Stimulated activated CD8-positive, alpha-beta memory T cell treated with anti-CD3 and anti-CD28 coated beads, Interleukin-12 subunit alpha, Interleukin-12 subunit beta, amount 100 ng/mL, for 24 hours (primary cell): Measurements from ENCODE around the gene MCM3.

Experiments used
- DNase-seq: peaks from one replicate; pipeline ENCODE4 v3.0.0-alpha.2; 2020; ENCODE audit errors: extremely low read depth

MCM3 gene

DNA sequence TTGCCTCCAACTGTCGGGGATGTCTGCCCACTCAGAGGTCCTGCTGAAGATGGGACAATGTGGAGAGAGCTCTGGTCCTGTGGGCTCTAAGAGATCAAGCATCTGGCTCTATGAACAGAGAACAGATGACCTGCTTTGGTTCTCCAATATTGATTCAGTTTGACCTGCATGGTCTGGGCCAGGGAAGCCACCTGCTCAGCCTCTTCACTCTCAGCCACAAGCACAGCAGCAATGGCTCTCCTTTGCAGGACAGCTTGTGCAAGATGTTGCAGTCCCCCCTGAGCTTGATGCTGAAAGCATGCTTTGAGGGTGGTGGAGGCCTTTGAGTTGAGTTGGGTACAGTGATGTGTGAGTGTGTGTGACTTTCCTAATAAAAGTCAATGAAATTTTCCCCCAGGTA, 18.6 kb upstream of the MCM3 start:
- no peak for DNase-seq

DNA sequence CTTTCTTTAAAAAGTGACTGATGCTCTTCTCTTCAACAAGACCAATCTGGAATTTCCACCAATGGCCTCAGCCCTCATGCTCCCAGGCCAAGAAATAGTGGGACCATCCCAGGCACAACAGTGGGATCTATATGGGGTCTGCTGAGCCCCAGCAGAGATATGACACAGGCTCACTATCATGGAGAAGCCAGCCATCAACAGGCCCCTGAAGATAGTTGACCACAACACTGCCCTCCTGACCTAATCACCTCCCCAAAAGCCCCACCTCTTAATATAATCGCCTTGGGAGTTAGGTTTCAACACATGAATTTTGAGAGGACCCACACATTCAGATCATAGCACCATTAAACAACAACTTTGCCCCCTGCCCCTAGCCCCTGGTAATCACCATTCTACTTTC, 16.8 kb upstream of the MCM3 start:
- DNase-seq, result no peak

DNA sequence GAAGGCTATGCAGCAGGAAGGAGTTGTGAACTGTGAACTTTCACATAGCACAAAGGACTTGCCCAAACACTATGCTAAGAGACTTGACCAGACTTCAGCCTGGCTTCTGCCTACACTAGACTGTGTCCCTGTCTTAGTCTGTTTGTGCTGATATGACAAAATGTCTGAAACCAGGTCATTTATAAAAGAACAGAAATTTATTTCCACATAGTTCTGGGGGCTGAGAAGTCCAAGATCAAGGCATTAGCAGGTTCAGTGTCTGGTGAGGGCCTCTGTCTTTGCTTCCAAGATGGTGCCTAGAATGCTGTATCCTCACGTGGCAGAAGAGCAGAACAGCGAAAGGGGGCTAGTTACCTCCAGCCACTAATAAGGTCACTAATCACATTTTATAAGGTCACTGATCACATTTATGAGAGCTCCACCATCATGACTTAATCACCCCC, 16.0 kb upstream of the MCM3 start:
- DNase-seq, result no peak

DNA sequence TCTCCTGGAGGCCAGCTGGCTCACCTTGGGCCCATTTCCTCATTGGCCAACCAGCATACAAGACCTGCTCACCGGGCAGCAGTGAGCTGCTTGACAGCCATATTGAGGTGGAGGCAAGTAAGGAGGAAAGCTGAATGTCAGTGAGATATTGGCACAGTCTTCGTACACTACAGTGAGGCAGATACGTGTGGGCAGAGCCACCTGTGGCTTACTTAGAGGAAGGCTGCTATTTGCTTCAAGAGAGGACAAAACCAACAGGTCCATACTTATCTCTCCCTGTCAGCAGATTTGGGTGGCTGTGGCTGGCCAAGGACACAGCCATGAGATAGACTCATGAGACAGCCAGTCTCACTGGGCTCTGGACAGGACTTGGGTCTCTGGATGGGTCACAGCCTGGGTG, 15.1 kb upstream of the MCM3 start:
- DNase-seq, result no peak

DNA sequence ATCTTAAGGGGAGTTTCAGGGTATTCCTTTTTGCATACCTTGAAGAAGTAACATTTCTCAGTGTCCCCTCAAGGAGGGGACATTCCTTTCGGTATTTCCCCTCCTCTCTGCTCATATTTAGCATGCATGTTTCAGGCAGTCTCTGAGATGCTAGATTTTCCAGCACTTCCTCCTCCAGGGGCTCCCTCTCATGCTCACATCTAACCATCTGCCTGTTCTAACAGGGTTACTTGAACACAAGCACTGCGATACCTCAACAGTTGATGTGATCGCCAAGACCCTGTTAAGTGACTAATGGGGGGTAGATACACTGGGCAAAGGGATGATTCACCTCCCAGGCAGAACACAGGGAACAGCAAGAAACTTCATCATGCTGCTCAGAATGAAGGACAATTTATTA, 12.9 kb upstream of the MCM3 start:
- DNase-seq, result no peak

- DNase-seq, result no peak
Observed at GRCh38 chr6:52293067-52293466, 8.5 kb upstream of the MCM3 start.

DNA sequence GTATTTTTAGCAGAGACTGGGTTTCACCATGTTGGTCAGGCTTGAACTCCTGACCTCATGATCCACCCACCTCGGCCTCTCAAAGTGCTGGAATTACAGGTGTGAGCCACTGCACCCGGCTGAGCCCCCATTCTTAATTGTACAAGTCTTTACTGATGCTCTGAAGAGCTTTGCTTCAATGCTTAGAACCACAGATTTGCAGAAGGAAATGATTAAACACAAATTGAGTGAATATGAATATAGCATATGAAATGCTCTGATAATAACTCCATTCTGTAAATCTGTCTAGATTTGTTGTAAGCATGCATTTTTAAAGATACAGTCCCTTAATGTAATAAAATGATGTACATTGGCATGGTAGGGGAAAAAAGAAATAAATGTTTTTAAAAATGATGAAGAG, 4.3 kb upstream of the MCM3 start:
- no peak for DNase-seq

DNA sequence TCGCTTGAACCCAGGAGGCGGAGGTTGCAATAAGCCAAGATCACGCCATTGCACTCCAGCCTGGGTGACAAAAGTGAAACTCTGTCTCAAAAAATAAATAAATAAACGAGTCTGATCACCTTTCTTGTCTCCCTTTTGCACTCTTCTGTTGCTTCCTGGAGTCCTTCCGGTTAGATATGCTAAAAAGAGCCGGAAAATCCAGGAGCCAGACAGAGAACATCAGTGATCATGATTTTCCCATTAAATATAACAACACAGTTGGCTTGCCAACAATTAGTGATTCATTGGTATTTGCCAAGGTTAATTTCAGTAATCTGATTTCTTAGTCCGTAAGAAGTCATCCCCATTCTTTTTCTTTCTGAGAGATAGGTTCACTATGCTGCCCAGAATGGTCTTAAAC, 3.7 kb upstream of the MCM3 start:
- DNase-seq, result no peak

- peak; percentile 30 for DNase-seq
Observed at GRCh38 chr6:52286798-52287432, 2.4 kb upstream of the MCM3 start.

DNA sequence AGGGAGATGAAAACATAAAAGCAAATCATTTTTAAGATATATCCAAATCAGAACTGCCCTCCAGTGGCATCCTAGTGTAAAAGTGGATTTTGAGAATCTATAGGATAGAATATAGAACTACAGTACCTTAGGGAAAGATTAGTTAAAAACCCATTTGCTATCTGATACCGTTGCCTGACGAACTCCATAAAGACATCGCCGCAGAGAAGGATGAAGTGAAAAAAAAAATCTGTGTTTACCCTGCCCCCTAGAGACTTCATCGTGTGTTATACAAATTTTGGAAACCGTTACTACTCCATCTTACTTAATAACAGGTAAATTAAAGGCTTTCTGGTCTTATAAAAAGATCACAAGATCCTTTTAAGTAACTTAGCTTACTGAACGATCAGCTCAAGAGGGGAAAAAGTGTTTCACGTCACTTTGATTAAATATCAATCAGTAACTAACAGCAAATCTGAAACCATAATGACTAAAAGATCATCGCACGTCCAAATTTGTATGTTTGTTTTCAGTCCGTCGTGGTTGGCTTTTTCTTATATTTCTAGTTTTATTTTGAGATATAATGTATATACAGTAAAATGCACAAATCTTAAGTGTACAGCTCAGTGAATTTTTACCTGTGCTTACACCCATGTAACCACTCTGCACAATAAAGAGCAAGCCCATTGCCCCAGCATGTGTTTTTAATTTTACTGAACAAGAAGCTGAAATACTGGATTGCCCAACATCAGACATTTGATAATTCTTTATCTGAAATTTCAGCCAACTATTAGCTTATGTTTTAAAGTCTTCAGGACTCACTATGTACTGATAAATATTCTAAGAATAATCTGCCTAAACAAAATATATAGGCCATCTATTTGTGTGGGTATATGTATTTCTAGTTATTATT, 881 bp upstream of the MCM3 start:
- no peak for DNase-seq

GRCh38 chr6:52284131-52284459, 447 bp downstream of the MCM3 start:
- peak; percentile 16 for DNase-seq

DNA sequence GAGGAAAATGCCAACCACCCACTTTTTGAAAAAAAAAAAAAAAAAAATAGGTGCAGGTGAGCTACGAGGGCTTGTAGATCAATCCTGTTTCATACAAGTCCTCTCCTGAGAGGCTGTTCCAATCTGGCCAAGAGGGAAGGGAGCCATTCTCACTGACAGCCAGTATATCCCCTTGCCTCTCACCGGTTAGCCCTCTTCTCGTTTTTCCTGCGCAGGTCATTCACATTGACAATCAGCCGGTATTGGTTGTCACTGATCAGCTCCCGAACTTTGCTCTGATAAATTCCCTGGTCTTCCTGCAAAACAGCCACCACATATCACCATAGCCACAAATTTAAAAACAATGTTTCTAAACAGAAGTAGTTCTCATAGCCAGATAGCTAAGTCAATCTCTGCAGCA, 1.4 kb downstream of the MCM3 start:
- DNase-seq, result no peak

GRCh38 chr6:52276130-52276529, 8.4 kb downstream of the MCM3 start:
- no peak for DNase-seq

DNA sequence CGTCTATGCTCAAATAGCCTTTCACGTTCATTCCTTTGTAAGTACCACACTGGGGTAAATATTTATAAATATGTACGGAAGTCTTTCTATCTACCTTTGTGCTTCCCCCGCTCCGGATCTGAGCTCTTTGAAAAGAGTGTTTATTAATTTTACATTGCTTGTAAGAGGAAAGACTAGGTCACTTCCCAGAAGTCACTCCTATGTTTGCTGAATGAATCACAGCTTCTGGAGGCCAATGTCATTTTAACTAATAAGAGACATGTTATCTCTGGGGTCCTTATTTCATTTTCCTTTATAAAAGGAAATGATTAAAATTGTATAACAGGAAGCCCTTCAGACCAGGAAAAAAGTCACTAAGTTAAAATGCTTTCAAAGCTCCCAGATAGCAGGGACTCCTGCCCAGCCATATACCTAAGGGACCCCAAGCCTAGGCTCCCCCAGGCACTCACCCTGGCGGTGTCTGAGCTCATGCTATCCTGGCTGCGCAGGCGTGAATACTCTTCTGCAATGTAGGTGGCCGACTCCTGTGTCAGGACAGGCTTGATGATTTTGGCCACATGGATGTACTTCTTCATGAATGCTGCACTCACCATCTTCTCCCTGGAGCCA, 12.6 kb downstream of the MCM3 start:
- DNase-seq, result no peak

GRCh38 chr6:52263709-52264540, 20.6 kb downstream of the MCM3 start:
- DNase-seq, result peak; percentile 20

DNA sequence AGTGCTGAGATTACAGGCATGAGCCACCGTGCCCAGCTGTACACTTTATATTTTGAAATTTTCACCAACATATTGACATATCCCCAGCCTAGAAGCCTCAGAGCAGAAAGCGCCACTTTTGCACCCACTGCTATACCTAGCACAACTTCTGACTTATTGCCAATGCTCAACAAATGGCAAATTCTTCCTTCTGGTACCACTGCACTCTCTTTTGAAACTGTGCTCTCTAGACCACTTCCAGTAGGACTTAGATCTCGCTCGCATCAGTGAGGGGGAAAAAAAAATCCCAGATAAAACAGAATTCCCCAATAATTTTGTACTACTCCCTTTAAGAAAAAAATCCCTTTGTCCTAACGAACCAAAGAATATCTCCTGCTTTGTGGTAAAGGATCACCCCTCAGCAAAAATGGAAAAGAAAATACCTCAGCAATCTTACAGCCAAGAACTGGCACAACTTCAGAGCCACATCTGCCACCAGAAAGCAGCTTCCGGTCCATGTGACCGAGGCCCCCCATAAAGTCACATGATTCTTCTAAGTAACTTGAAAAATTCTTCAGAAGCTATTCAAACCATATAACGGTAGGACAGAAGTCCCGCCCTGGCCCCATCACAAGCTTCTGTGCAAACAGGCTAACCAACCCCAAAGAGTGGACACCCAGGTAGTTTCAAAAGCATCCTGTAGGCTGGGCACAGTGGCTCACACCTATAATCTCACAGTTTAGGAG, 21.8 kb downstream of the MCM3 start:
- no peak for DNase-seq

DNA sequence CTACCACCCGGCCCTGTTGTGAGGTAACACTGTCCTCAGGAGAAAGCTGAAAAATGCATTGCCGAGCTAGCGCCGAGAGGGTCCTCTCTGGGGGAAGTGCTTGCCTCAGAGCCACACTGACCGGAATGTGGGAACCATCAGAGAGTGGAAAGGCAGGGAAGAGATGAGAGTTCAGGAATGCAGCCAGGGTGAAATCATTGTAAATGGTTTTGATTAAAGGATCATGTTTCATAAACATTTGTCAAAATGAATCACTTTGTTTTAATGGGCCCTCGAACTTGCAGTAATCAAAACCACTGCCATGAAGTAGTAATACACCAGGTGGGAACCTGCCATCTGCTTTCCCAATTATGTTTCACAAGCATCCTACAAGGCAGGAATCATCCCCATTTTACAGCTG, 23.3 kb downstream of the MCM3 start:
- no peak for DNase-seq

- no peak for DNase-seq
Observed at GRCh38 chr6:52260634-52261033, 23.9 kb downstream of the MCM3 start.

DNA sequence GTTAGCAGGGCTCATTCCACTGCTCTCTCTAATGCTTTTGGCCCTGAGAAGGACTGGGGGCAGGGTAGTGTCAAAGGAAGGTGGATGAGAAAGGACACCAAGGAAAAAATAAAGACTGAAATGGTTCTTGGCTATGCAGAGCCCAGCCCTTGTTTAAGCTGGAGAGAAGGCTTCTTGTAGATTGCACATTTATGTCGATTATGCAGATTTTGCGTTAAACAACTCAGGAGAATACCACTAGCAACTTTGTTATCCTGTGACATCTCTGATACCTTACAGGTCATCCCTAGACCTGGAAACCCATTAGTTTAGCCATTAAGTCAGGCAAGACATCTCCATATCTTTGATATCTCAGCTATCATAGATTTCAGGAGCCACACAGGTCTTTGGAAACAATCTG, 29.1 kb downstream of the MCM3 start:
- no peak for DNase-seq

GRCh38 chr6:52254731-52255378, 29.7 kb downstream of the MCM3 start:
- no peak for DNase-seq

DNA sequence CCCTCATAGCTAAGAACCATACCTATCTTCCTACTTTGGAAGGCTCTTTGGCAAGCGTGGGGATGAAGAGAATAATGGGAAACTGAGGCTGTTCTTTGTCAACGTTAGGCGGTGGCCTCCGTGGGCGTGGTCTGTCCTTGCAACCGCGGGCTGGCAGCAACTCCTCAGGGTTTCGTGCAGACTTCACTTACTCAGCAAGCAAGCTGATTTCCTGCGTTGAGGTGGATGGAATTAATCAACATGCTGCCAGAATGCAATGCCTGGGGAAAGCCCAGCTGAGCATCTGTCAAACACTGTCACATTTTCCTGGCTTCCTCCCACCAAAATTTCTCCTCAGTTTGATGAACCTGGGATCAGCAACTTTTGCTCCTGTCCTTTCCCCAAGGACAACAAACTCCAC, 31.0 kb downstream of the MCM3 start:
- no peak for DNase-seq
